IPS-18a (cell line): Measurements from ENCODE around the gene SPPL2B.
"Not testable (repeated sequence)": the region's sequence is repeated elsewhere in the genome, so short reads cannot be mapped to it uniquely, and the experiment has no call there.

Experiments used
- H3K27ac ChIP-seq: one replicate; pipeline ENCODE4 v1.5.1; 2013; ENCODE audit warnings: low read length
- H3K27me3 ChIP-seq: one replicate; pipeline ENCODE4 v1.6.1; 2013; ENCODE audit warnings: mild to moderate bottlenecking, low read length; ENCODE audit not compliant: control insufficient read depth, insufficient read depth
- H3K36me3 ChIP-seq: one replicate; pipeline ENCODE4 v1.6.1; 2013; ENCODE audit warnings: low read depth, low read length; ENCODE audit not compliant: control insufficient read depth
- H3K4me1 ChIP-seq: one replicate; pipeline ENCODE4 v1.6.1; 2013; ENCODE audit warnings: low read depth, low read length; ENCODE audit not compliant: control insufficient read depth
- H3K4me3 ChIP-seq: one replicate; pipeline ENCODE4 v1.5.1; 2013; ENCODE audit warnings: low read length
- H3K9ac ChIP-seq: one replicate; pipeline ENCODE4 v1.6.1; 2013; ENCODE audit warnings: mild to moderate bottlenecking, low read length, moderate library complexity
- H3K9me3 ChIP-seq: one replicate; pipeline ENCODE4 v1.6.1; 2013; ENCODE audit warnings: low read depth, low read length; ENCODE audit not compliant: control insufficient read depth

The SPPL2B gene

GRCh38 chr19:2328401-2329148, at the start of gene SPPL2B, which contains the start of gene LSM7:
SPPL2B (plus strand) TSS chr19:2328684; CDS start chr19:2328710, 26 bp downstream.
LSM7 (minus strand) TSS chr19:2328586; CDS start chr19:2328566, 20 bp downstream.
- no peaks in the 10 kb centered on the region for H3K9me3 ChIP-seq
- peak within 1 kb of the TSS; percentile 75 for H3K27ac ChIP-seq
- H3K9ac ChIP-seq, result peak within 1 kb of the TSS; percentile 82
- no peaks in the 10 kb centered on the region for H3K27me3 ChIP-seq
- H3K36me3 ChIP-seq, result no peaks in the 10 kb centered on the region
- H3K4me1 ChIP-seq, result peaks cover 21% of the 10 kb centered on the region
- H3K4me3 ChIP-seq, result peak within 1 kb of the TSS; percentile 94

- Histone ChIP-seq H3K4me3 (no peak overlapping the region), H3K9me3 (no peaks in the 10 kb centered on the region), H3K27ac (no peak overlapping the region), H3K36me3 (no peaks in the 10 kb centered on the region), H3K9ac (no peak overlapping the region), H3K27me3 (peaks cover 20% of the 10 kb centered on the region), H3K4me1 (no peaks in the 10 kb centered on the region)
Measured at GRCh38 chr19:2280633-2281264, 47.7 kb upstream of the SPPL2B start.

DNA sequence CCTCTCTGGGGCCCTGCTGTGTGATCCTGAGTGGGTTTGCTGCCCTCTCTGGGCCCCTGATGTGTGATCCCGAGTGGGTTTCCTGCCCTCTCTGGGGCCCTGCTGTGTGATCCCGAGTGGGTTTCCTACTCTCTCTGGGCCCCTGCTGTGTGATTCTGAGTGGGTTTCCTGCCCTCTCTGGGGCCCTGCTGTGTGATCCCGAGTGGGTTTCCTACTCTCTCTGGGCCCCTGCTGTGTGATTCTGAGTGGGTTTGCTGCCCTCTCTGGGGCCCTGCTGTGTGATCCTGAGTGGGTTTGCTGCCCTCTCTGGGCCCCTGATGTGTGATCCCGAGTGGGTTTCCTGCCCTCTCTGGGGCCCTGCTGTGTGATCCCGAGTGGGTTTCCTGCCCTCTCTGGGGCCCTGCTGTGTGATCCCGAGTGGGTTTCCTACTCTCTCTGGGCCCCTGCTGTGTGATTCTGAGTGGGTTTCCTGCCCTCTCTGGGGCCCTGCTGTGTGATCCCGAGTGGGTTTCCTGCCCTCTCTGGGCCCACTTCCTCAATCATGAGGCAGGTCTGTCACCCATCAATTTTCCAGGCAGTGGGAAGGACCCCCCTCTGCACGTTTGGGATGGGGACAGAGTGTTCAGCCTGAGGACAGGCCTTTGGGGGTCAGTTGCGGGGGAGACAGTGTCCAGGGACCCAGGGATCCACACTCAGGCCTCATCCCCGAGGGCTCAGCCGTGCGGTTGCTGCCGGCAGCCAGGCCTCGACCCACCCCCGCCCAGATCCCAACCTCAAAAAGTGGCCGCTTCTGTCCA, 47.0 kb upstream of the SPPL2B start:
- not testable (repeated sequence) for H3K9me3 ChIP-seq, H3K4me1 ChIP-seq, H3K27ac ChIP-seq, H3K9ac ChIP-seq, H3K36me3 ChIP-seq
- peaks cover 25% of the 10 kb centered on the region for H3K27me3 ChIP-seq
- peak overlapping the region; percentile 50 for H3K4me3 ChIP-seq

DNA sequence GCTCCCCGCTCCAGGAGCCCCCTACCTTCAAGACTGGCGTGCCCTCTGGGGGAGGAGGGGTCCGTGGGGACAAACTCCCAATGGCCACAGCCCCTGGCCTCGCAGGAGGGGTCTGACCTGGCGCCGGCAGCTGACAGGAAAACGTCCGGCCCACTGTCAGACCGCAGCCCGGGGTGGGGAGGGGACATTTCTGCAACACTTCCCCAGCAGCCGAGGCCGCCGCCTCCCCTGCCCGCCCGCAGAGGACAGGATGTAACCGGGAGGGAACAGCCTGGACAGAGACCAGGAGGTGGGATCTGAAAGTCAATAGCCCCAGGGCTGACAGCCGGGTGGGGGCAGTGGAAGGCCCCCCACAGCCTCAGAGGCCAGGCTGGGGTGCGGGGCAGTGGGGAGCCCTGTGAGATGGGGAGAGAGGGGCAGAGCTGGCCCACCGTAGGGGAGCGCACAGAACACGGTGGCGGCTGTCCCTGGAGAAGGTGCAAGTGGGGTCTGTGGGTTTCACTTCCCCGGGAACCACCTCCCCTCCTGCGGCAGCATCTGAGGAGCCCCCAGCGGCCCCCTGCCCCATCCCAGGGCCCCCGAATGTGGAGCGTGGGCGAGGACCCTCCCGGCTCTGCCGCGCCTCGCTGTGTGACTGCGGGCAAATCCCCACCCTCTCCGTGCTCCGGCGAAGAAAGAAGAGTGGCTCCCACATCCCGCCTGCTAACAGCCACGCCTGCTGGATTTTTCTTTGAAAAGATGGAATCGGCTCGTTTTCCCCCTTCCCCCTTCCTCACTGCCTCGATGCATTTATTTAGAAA, 46.2 kb upstream of the SPPL2B start, which contains the start of gene PEAK3:
TSS of gene PEAK3 (minus strand) at position 114 of the 800 bp plus-strand sequence. CDS start 1,244 bp downstream, outside the sequence.
- Histone ChIP-seq H3K4me1 (no peaks in the 10 kb centered on the region), H3K9me3 (no peaks in the 10 kb centered on the region), H3K36me3 (no peaks in the 10 kb centered on the region), H3K27ac (no peak within 1 kb of the TSS), H3K9ac (no peak within 1 kb of the TSS), H3K4me3 (peak within 1 kb of the TSS; percentile 50), H3K27me3 (peaks cover 33% of the 10 kb centered on the region)

DNA sequence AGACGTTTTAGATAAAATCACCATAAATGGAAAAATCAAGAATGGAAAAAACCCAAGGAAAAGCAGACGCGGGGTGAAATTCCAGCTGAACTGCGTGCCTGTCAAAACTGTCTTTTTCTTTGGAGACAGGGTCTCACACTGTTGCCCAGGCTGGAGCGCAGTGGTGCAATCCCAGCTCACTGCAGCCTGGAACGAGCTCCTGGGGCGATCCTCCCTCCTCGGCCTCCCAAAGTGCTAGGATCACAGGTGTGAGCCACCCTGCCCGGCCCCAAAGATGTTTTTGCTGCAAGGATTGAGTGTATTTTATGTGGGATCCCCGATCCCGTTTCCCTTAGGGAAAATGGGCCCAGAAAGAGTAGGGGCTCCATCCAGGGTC, 45.6 kb upstream of the SPPL2B start:
- H3K36me3 ChIP-seq, result no peaks in the 10 kb centered on the region
- no peaks in the 10 kb centered on the region for H3K9me3 ChIP-seq
- H3K4me1 ChIP-seq, result no peaks in the 10 kb centered on the region
- H3K27me3 ChIP-seq, result peaks cover 39% of the 10 kb centered on the region
- H3K9ac ChIP-seq, result no peak overlapping the region
- no peak overlapping the region for H3K27ac ChIP-seq
- peak overlapping the region; percentile 50 for H3K4me3 ChIP-seq

DNA sequence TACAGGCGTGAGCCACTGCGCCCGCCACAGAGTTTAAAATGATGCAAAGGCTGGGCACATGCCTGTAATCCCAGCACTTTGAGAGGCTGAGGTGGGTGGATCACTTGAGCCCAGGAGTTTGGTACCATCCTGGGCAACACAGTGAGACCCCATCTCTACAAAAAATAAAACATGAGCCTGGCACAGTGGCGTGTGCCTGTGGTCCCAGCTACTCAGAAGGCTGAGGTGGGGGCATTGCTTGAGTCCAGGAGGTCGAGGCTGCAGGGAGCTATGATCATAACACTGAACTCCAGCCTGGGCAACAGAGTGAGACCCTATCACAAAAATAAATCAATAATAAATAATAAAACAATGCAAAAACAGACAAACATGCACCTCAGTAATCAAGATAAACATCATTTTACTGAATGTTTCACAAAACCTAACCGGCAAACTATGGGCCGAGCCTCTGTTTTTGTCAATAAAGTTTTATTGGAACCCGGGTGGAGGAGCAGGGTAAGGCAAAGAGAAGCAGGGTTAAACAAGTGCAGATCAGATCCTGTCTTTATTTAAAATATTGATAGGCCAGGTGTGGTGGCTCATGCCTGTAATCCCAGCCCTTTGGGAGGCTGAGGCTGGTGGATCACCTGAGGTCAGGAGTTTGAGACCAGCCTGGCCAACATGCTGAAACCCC, 44.5 kb upstream of the SPPL2B start:
- Histone ChIP-seq H3K27me3 (peaks cover 50% of the 10 kb centered on the region), H3K9ac (no peak overlapping the region), H3K27ac (no peak overlapping the region), H3K4me3 (no peak overlapping the region), H3K4me1 (no peaks in the 10 kb centered on the region), H3K36me3 (no peaks in the 10 kb centered on the region), H3K9me3 (no peaks in the 10 kb centered on the region)

GRCh38 chr19:2286402-2287140, 41.9 kb upstream of the SPPL2B start:
- Histone ChIP-seq H3K4me1 (no peaks in the 10 kb centered on the region), H3K9me3 (no peaks in the 10 kb centered on the region), H3K27ac (no peak overlapping the region), H3K4me3 (no peak overlapping the region), H3K27me3 (peaks cover 74% of the 10 kb centered on the region), H3K36me3 (no peaks in the 10 kb centered on the region), H3K9ac (no peak overlapping the region)

DNA sequence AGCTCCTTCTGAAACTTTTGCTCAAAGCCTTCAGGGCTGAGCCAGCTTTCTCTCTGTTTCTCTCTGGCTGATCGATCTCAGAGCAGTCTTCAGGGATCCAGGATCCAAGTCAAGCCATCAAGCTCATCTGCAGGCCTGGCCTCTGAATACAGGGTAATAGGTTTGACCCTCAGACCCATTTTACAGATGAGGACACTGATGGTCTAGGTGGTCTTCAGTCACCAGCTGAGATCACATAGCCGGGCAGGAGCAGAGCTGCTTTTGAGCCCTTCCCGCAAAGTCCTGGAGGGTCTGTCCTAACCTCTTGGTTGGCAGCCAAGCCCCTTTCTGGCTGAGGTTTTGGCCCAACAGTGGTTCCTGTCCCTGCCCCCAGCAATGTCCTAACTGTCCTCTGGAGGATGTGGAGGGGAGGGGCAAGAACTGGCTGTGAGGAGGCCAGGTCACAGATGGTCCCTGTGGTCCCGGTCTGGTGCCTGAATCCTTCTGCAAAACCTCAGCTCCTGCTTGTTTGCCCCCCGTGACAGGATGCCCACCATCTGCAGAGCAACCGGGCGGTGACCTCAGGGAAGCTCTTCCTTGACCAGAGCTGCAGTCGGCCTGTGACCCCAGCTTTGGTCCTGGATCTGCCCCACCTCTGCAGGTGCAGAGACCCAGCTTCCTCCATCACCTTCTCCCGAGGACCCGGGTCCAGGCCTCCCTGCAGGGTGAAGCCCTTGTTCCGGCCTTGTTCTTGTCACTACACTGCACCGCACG, 40.7 kb upstream of the SPPL2B start:
- H3K27me3 ChIP-seq, result peaks cover 74% of the 10 kb centered on the region
- no peak overlapping the region for H3K4me3 ChIP-seq
- H3K36me3 ChIP-seq, result no peaks in the 10 kb centered on the region
- no peak overlapping the region for H3K27ac ChIP-seq
- H3K9me3 ChIP-seq, result no peaks in the 10 kb centered on the region
- H3K9ac ChIP-seq, result no peak overlapping the region
- no peaks in the 10 kb centered on the region for H3K4me1 ChIP-seq

DNA sequence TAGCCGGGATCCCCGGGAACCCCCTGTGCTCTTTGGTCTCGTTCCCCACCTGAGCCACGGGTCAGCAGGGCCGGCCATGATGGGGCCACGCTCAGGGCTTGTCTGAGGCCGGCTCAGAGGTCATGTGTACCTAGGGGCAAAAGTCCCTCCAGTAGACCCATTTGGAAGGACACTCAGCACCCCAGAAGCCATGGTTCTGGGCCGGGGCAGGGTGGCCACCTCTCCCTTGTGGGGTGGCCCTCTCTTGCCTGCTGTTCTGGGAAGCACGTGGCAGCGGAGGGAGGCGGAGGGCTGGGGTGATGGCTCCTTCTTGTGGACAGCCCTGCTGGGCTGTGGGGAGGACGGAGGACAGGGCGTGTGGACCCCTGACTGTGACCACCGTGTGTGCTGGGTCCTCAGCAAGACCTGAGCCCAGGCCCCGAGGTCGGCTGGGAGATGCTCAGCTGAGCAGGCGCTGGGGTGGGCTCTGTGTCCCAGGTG, 40.1 kb upstream of the SPPL2B start:
- peaks cover 73% of the 10 kb centered on the region for H3K27me3 ChIP-seq
- no peak overlapping the region for H3K27ac ChIP-seq
- H3K4me1 ChIP-seq, result no peaks in the 10 kb centered on the region
- no peak overlapping the region for H3K4me3 ChIP-seq
- H3K36me3 ChIP-seq, result no peaks in the 10 kb centered on the region
- no peak overlapping the region for H3K9ac ChIP-seq
- no peaks in the 10 kb centered on the region for H3K9me3 ChIP-seq
